H9 (cell line): ENCODE data around the gene NECTIN1. TPM values are rescaled to one million over a fixed set of nuclear protein-coding genes. Genes with fewer than 3 reads are reported as not detected.

Source experiments
- DNase-seq: peaks from one replicate; pipeline ENCODE4 v3.0.0-alpha.2; 2017
- H2AFZ ChIP-seq: one replicate; pipeline ENCODE4 v1.6.1; 2013; ENCODE audit warnings: mild to moderate bottlenecking, low read length, control low read depth, moderate library complexity
- H2AK5ac ChIP-seq: 2 replicates; pipeline ENCODE4 v1.6.1; 2013; ENCODE audit warnings: low read length, control low read depth, mixed read lengths; ENCODE audit not compliant: insufficient read length
- H2BK120ac ChIP-seq: one replicate; pipeline ENCODE4 v1.6.1; 2013; ENCODE audit warnings: low read depth, mild to moderate bottlenecking, low read length, control low read depth, inconsistent platforms; ENCODE audit not compliant: poor library complexity, severe bottlenecking
- H2BK12ac ChIP-seq: 2 replicates; pipeline ENCODE4 v1.6.1; 2013; ENCODE audit warnings: low read length, control low read depth, mixed read lengths, low read depth; ENCODE audit not compliant: insufficient read length
- H2BK15ac ChIP-seq: 2 replicates; pipeline ENCODE4 v1.6.1; 2013; ENCODE audit warnings: low read depth, low read length, control low read depth
- H2BK20ac ChIP-seq: one replicate; pipeline ENCODE4 v1.6.1; 2013; ENCODE audit warnings: low read depth, mild to moderate bottlenecking, low read length, control low read depth, inconsistent platforms; ENCODE audit not compliant: poor library complexity, severe bottlenecking
- H2BK5ac ChIP-seq: 2 replicates; pipeline ENCODE4 v1.6.1; 2013; ENCODE audit warnings: low read length, control low read depth, mixed read lengths; ENCODE audit not compliant: insufficient read length
- H3K14ac ChIP-seq: 2 replicates; pipeline ENCODE4 v1.6.1; 2013; ENCODE audit warnings: low read length, control low read depth; ENCODE audit not compliant: insufficient read depth
- H3K18ac ChIP-seq: 2 replicates; pipeline ENCODE4 v1.6.1; 2013; ENCODE audit warnings: low read depth, mild to moderate bottlenecking, mixed read lengths, low read length, control low read depth; ENCODE audit not compliant: insufficient read length
- H3K23ac ChIP-seq: 2 replicates; pipeline ENCODE4 v1.6.1; 2013; ENCODE audit warnings: low read length, control low read depth, mixed read lengths, low read depth; ENCODE audit not compliant: insufficient read length
- H3K23me2 ChIP-seq: 2 replicates; pipeline ENCODE4 v1.6.1; 2013; ENCODE audit warnings: low read depth, mild to moderate bottlenecking, mixed read lengths, low read length, control low read depth; ENCODE audit not compliant: insufficient read length, poor library complexity, severe bottlenecking
- H3K27ac ChIP-seq: 2 replicates; pipeline ENCODE4 v1.5.1; 2013; ENCODE audit warnings: low read length, control low read depth, mixed read lengths, low read depth; ENCODE audit not compliant: insufficient read length
- H3K27me3 ChIP-seq: 2 replicates; pipeline ENCODE4 v1.6.1; 2013; ENCODE audit warnings: low read length, control low read depth, inconsistent platforms; ENCODE audit not compliant: insufficient read depth
- H3K4ac ChIP-seq: 2 replicates; pipeline ENCODE4 v1.6.1; 2013; ENCODE audit warnings: low read depth, mild to moderate bottlenecking, control low read depth, inconsistent platforms, low read length, moderate library complexity
- H3K4me1 ChIP-seq: 2 replicates; pipeline ENCODE4 v1.6.1; 2013; ENCODE audit warnings: low read length, control low read depth, inconsistent platforms; ENCODE audit not compliant: insufficient read depth
- H3K4me2 ChIP-seq: 2 replicates; pipeline ENCODE4 v1.6.1; 2013; ENCODE audit warnings: low read length, control low read depth, mixed read lengths; ENCODE audit not compliant: insufficient read length, insufficient read depth
- H3K56ac ChIP-seq: 2 replicates; pipeline ENCODE4 v1.6.1; 2013; ENCODE audit warnings: low read depth, mild to moderate bottlenecking, mixed read lengths, low read length, control low read depth; ENCODE audit not compliant: insufficient read length
- H3K79me1 ChIP-seq: 2 replicates; pipeline ENCODE4 v1.6.1; 2013; ENCODE audit warnings: low read depth, mild to moderate bottlenecking, moderate library complexity, low read length, control low read depth, inconsistent platforms; ENCODE audit not compliant: insufficient read depth, poor library complexity, severe bottlenecking
- H3K79me2 ChIP-seq: 2 replicates; pipeline ENCODE4 v1.6.1; 2013; ENCODE audit warnings: low read length, control low read depth, inconsistent platforms; ENCODE audit not compliant: insufficient read depth
- H3K9ac ChIP-seq: 2 replicates; pipeline ENCODE4 v1.6.1; 2013; ENCODE audit warnings: low read length, control low read depth, mixed read lengths; ENCODE audit not compliant: insufficient read length; ENCODE audit errors: extremely low read depth
- H3K9me3 ChIP-seq: one replicate; pipeline ENCODE4 v1.6.1; 2013; ENCODE audit warnings: low read depth, low read length, inconsistent platforms; ENCODE audit not compliant: control insufficient read depth
- H3T11ph ChIP-seq: one replicate; pipeline ENCODE4 v1.6.1; 2013; ENCODE audit warnings: mild to moderate bottlenecking, low read length, control low read depth, inconsistent platforms
- H4K20me1 ChIP-seq: one replicate; pipeline ENCODE4 v1.6.1; 2013; ENCODE audit not compliant: control insufficient read depth, insufficient read length, insufficient read depth
- H4K5ac ChIP-seq: 2 replicates; pipeline ENCODE4 v1.6.1; 2013; ENCODE audit warnings: low read depth, mild to moderate bottlenecking, mixed read lengths, low read length, control low read depth; ENCODE audit not compliant: insufficient read length
- H4K8ac ChIP-seq: replicated peaks from 2 replicates; pipeline ENCODE4 v1.6.1; 2013; ENCODE audit warnings: low read length, control low read depth, mixed read lengths, low read depth; ENCODE audit not compliant: insufficient read length
- H4K91ac ChIP-seq: 2 replicates; pipeline ENCODE4 v1.6.1; 2013; ENCODE audit warnings: low read depth, mild to moderate bottlenecking, moderate library complexity, mixed read lengths, low read length, control low read depth; ENCODE audit not compliant: insufficient read length
- H3K27ac Mint-ChIP-seq, 3 experiments: 2 replicates in 2 of 3; 3 replicates in 1 of 3; pipeline ENCODE4 v1.8.0; 2020 to 2021; ENCODE audit warnings: mixed read lengths in 3 of 3, mild to moderate bottlenecking in 1 of 3, moderate library complexity in 1 of 3
- H3K27me3 Mint-ChIP-seq: 2 replicates; pipeline ENCODE4 v1.8.0; 2021; ENCODE audit warnings: low read depth, mild to moderate bottlenecking, moderate library complexity, mixed read lengths
- H3K36me3 Mint-ChIP-seq, 3 experiments: 2 replicates in 2 of 3; 3 replicates in 1 of 3; pipeline ENCODE4 v1.8.0; 2020 to 2021; ENCODE audit warnings: low read depth in 3 of 3, mixed read lengths in 3 of 3; ENCODE audit not compliant: insufficient read depth in 1 of 3
- H3K4me1 Mint-ChIP-seq, 2 experiments: 2 replicates each; pipeline ENCODE4 v1.8.0; 2020; ENCODE audit warnings: mixed read lengths in 2 of 2
- H3K4me3 Mint-ChIP-seq, 2 experiments: 2 replicates in 1 of 2; 3 replicates in 1 of 2; pipeline ENCODE4 v1.8.0; 2020 to 2021; ENCODE audit warnings: mild to moderate bottlenecking in 2 of 2, mixed read lengths in 2 of 2, moderate library complexity in 1 of 2
- H3K9me3 Mint-ChIP-seq, 2 experiments: 2 replicates in 1 of 2; 3 replicates in 1 of 2; pipeline ENCODE4 v1.8.0; 2020; ENCODE audit warnings: mild to moderate bottlenecking in 2 of 2, mixed read lengths in 2 of 2, moderate library complexity in 1 of 2
- CTCF ChIP-seq: fragments of 200-600 bp; sonication (generic); conservative IDR thresholded peaks from 3 replicates; pipeline ENCODE4 v1.8.0; 2021; ENCODE audit warnings: antibody characterized with exemption, mild to moderate bottlenecking
- WGBS: extraction: QIAGEN DNeasy Blood & Tissue Kit; methylation state at CpG from one replicate; pipeline ENCODE4 v1.1.7; 2013; ENCODE audit warnings: missing lambda C conversion rate, low lambda C conversion rate, mixed read lengths; ENCODE audit not compliant: insufficient read length; ENCODE audit errors: extremely low coverage; 5-methylcytosine and 5-hydroxymethylcytosine counted together
- total RNA-seq: library from RNA; stranded (reverse); gene quantifications from 2 replicates; pipeline ENCODE4 v1.2.1, GENCODE V29; 2021

Gene NECTIN1
- total RNA-seq, 1 experiment from 2014 or later, result 113 TPM

DNA sequence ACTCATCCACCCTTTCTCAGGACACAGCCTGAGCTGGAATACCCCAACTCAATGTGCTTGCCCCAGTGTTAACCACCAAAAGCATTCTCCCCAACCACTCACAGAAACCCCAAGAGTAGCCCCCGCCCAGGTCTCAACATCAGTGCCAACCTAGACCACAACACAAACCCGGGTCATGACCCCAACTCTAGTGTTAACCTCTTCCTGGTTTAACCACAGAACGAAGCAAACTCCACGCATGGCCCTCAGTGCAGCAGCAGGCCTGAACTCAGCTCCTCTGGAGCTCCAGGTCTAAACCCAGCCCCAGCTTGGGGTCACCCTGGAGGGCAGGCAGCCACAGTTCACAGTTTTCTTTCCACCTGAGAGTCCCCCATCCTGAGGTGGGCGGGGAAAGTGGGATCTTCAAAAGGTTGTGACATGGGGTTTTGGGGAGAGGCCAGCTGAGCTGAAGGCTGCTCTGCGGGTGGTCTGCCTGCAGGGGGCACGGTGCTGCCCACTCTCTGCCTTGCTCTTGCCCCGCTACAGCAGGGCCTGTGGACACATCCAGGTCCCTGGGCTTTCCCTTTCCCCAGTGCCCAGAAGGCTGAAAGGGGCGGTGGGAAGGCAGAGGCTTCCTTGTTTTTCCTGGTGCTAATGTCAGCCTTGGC lies 37.9 kb downstream of the NECTIN1 start:
- Histone ChIP-seq H2BK12ac (no peak overlapping the region), H4K5ac (no peak overlapping the region), H2AFZ (no peak overlapping the region), H3K18ac (no peak overlapping the region), H3K79me2 (peaks cover 14% of the 10 kb centered on the region; the same call in 1 of the 2 replicates), H2BK5ac (no peak overlapping the region), H4K91ac (no peak overlapping the region), H3K4ac (no peak overlapping the region), H2BK15ac (no peak overlapping the region), H3K9ac (no peak overlapping the region), H3K4me2 (no peak overlapping the region), H3K23me2 (no peaks in the 10 kb centered on the region), H3K9me3 (no peaks in the 10 kb centered on the region), H3K79me1 (peaks cover 18% of the 10 kb centered on the region), H3K27me3 (no peaks in the 10 kb centered on the region), H2BK20ac (no peak overlapping the region), H3T11ph (no peak overlapping the region), H3K27ac (no peak overlapping the region), H4K8ac (no peak overlapping the region), H3K56ac (no peak overlapping the region), H3K14ac (no peak overlapping the region), H2AK5ac (no peak overlapping the region), H2BK120ac (no peak overlapping the region), H3K4me1 (peaks cover 20% of the 10 kb centered on the region), H3K23ac (no peak overlapping the region), H4K20me1 (peaks cover 5% of the 10 kb centered on the region)
- H3K36me3 Mint-ChIP-seq, result no peaks in the 10 kb centered on the region
- H3K27ac Mint-ChIP-seq, result peak overlapping the region in 1 of 3 experiments; percentile 36; a peak in 2 of 7 replicates
- WGBS, result no CpG with 5 or more reads among the region's 9 CpGs
- no peak overlapping the region for H3K4me3 Mint-ChIP-seq
- H3K27me3 Mint-ChIP-seq, result peaks cover 2% of the 10 kb centered on the region; the same call in 1 of the 2 replicates
- no peaks in the 10 kb centered on the region; a peak in 1 of 5 replicates for H3K9me3 Mint-ChIP-seq
- TF ChIP-seq CTCF, result no peak
- H3K4me1 Mint-ChIP-seq, result peaks cover 81 to 87% of the 10 kb centered on the region in 2 experiments
- no peak for DNase-seq
